Upper lobe of left lung (tissue), 6 donors: Measurements from ENCODE around the gene PRR3. TPM values are rescaled to one million over a fixed set of nuclear protein-coding genes. Genes with fewer than 3 reads are reported as not detected.
A peak's percentile ranks its signal among the peaks of the same experiment; 100 is the strongest.

ENCODE experiments used
- ATAC-seq, 2 donors: fragments of 200-7000 bp; cut with Tn5 transposase; one replicate each; pipeline ENCODE4 v1.9.1; 2022; ENCODE audit warnings: mild to moderate bottlenecking in 2 of 2, moderate library complexity in 2 of 2; ENCODE audit not compliant: low FRiP score in 2 of 2
- DNase-seq, 2 donors: peaks; one replicate each; pipeline ENCODE4 v3.0.0-alpha.2; 2019 to 2020
- H3K27ac ChIP-seq, 4 donors: fragments of 200-600 bp; sonication (generic); one replicate each; pipeline ENCODE4 v1.5.1; 2016 to 2019
- H3K27me3 ChIP-seq, 4 donors: fragments of 200-600 bp; sonication (generic); one replicate each; pipeline ENCODE4 v1.5.1; 2017 to 2019
- H3K36me3 ChIP-seq, 4 donors: fragments of 200-600 bp; sonication (generic); one replicate each; pipeline ENCODE4 v1.5.1; 2016 to 2019
- H3K4me1 ChIP-seq, 4 donors: fragments of 200-600 bp; sonication (generic); one replicate each; pipeline ENCODE4 v1.5.1; 2018 to 2019
- H3K4me3 ChIP-seq, 4 donors: fragments of 200-600 bp; sonication (generic); one replicate each; pipeline ENCODE4 v1.5.1; 2017 to 2019; ENCODE audit warnings: mild to moderate bottlenecking in 2 of 4, moderate library complexity in 1 of 4
- H3K9me3 ChIP-seq, 4 donors: fragments of 200-600 bp; sonication (generic); one replicate each; pipeline ENCODE4 v1.5.1; 2018 to 2019
- EP300 ChIP-seq, 4 donors: sonication (generic); formaldehyde crosslinking; IDR thresholded peaks; one replicate each; pipeline ENCODE4 v1.5.1; 2017; ENCODE audit warnings: antibody characterized with exemption in 4 of 4, control low read depth in 2 of 4
- POLR2A ChIP-seq, 4 donors: fragments of 450-650 bp; IDR thresholded peaks; one replicate each; pipeline ENCODE4 v1.5.1; 2016 to 2017; ENCODE audit warnings: antibody characterized with exemption in 4 of 4, mild to moderate bottlenecking in 2 of 4
- POLR2AphosphoS5 ChIP-seq, 2 donors: sonication (generic); formaldehyde crosslinking; IDR thresholded peaks; one replicate each; pipeline ENCODE4 v1.5.1; 2017; ENCODE audit warnings: antibody characterized with exemption in 2 of 2
- WGBS, 2 donors: methylation state at CpG; one replicate each; pipeline ENCODE4 v1.1.5; 2017 to 2018; 5-methylcytosine and 5-hydroxymethylcytosine counted together
- total RNA-seq, 6 donors: library from RNA; depleted of rRNA in 4 of 6; stranded (reverse); fragments of >200 nt in 4 of 6; gene quantifications; one replicate each; pipeline versions ENCODE4 v1.1.0 to v1.2.1, GENCODE V29; 2016 to 2021
- TF ChIP-seq, protein P1 (sequence below), 6 experiments: fragments of 450-650 bp in 4 of 6; fragments of 200-600 bp in 2 of 6; sonication (generic) in 2 of 6; IDR thresholded peaks; one replicate each; pipeline ENCODE4 v1.5.1; 2016 to 2019; ENCODE audit warnings: antibody characterized with exemption in 6 of 6
- donor health status: DM: no; HTN: no; CAD: no; lungs with moderate emphysema.
- donor health status: DM: no; HTN: yes; CAD: no; lungs with severe emphysema.

Gene PRR3
- total RNA-seq, 6 donors from 2014 or later = 6.0 to 13.6 (median 7.0) TPM

DNA sequence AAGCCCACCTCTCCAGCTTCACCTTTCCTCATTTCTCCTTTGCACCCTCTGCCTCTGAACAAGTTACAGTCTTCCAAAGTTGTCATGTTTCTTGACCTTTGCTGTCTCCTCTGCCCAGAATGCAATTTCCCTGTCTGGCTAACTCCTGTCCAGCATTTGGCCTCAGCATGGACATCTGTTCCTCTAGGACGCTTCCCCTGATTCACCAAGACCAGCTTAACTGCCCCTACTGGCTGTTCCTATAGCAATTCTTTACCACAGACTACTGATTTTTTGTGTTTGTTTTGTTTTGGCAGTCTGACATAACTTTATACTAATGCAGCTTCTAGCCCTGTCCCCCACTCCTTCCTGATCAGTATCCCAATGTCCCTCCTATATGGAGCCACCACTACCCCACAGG lies 14.2 kb upstream of the PRR3 start:
- ATAC-seq (no peak), DNase-seq (no peak)
- Histone ChIP-seq H3K4me1 (peaks cover 22 to 26% (median 25%) of the 10 kb centered on the region in 4 donors), H3K27me3 (no peaks in the 10 kb centered on the region), H3K4me3 (no peak overlapping the region), H3K9me3 (no peaks in the 10 kb centered on the region), H3K36me3 (peaks cover 0 to 23% (median 14%) of the 10 kb centered on the region in 4 donors), H3K27ac (peak overlapping the region; percentile 60 to 88 (median 78))
- TF ChIP-seq POLR2AphosphoS5 (IDR thresholded peaks at IDR 0.05) = no peak
- no peak for TF ChIP-seq EP300 (IDR thresholded peaks at IDR 0.05)
- no peak for TF ChIP-seq POLR2A (IDR thresholded peaks at IDR 0.05)
- TF ChIP-seq, protein P1, sequence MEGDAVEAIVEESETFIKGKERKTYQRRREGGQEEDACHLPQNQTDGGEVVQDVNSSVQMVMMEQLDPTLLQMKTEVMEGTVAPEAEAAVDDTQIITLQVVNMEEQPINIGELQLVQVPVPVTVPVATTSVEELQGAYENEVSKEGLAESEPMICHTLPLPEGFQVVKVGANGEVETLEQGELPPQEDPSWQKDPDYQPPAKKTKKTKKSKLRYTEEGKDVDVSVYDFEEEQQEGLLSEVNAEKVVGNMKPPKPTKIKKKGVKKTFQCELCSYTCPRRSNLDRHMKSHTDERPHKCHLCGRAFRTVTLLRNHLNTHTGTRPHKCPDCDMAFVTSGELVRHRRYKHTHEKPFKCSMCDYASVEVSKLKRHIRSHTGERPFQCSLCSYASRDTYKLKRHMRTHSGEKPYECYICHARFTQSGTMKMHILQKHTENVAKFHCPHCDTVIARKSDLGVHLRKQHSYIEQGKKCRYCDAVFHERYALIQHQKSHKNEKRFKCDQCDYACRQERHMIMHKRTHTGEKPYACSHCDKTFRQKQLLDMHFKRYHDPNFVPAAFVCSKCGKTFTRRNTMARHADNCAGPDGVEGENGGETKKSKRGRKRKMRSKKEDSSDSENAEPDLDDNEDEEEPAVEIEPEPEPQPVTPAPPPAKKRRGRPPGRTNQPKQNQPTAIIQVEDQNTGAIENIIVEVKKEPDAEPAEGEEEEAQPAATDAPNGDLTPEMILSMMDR (IDR thresholded peaks at IDR 0.05) = no peak
- WGBS, 2 donors = 63 to 75% methylated on average over 1 of the region's 1 CpG

DNA sequence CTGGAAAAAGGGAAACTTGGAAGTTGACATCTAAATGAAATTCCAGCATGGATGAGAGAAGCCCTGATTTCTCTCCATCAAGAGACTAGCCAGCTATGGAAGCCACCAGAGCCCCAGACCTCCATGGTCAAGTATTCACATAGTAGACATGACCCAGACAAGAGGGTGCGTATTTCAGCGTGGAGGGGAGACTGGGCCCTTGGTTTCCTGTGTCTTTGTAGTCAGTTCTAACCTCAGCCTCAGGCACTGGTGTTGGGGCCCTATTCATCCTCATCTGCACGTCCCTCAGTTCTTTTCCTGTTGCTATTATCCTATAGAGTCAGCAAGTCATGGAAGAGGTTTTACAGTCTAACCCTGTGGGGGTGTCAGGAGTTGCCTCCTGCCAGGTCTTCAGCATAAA lies 13.3 kb upstream of the PRR3 start:
- ATAC-seq (no peak), DNase-seq (no peak)
- Histone ChIP-seq H3K36me3 (peaks cover 0 to 31% (median 17%) of the 10 kb centered on the region in 4 donors), H3K27me3 (no peaks in the 10 kb centered on the region), H3K4me3 (no peak overlapping the region), H3K27ac (peak overlapping the region; percentile 60 to 88 (median 78)), H3K9me3 (no peaks in the 10 kb centered on the region), H3K4me1 (peaks cover 22 to 26% (median 25%) of the 10 kb centered on the region in 4 donors)
- TF ChIP-seq POLR2AphosphoS5 (IDR thresholded peaks at IDR 0.05) (no peak), POLR2A (IDR thresholded peaks at IDR 0.05) (no peak), EP300 (IDR thresholded peaks at IDR 0.05) (no peak)
- TF ChIP-seq, protein P1 (IDR thresholded peaks at IDR 0.05) = no peak
- WGBS, 2 donors = 73 to 77% methylated on average over 3 of the region's 3 CpGs

DNA sequence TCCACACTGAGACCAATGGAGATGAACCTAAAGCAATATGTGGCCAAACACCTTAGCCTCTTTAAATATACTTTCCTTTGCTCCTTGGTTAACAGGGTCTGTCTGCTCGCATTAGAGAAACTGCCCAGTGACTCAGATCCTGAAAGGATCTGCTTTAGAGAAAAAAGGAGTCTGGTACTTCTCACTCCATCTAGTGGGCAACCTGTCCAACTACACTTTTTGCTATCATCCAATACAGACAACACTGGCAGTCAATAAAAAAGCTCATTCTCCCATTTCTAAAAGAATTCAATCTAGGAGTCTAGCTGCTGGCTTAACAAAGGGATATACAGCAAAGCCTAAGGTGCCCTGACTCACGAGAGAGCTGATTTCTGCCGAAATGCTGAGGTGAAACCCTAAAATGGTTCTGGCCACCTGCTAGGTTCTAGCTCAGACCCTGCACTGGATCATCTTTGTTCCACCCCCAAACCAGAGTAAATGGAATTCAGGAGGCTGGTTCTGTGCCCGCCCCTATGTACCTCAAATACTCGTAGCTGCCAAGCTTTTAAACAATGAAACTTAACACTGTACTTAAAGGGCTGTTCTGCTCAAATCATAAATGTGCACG lies 12.3 kb upstream of the PRR3 start:
- DNase-seq (no peak), ATAC-seq (peak; percentile 59 to 85)
- H3K4me1 ChIP-seq = peaks cover 22 to 26% (median 25%) of the 10 kb centered on the region in 4 donors
- peaks cover 0 to 40% (median 20%) of the 10 kb centered on the region in 4 donors for H3K36me3 ChIP-seq
- H3K27ac ChIP-seq = peak overlapping the region in 3 of 4 donors; percentile 60 to 88 (median 84)
- H3K9me3 ChIP-seq = no peaks in the 10 kb centered on the region
- no peak overlapping the region for H3K4me3 ChIP-seq
- TF ChIP-seq POLR2A (IDR thresholded peaks at IDR 0.05) = no peak
- TF ChIP-seq, protein P1 (IDR thresholded peaks at IDR 0.05) = peak; percentile 69 to 87 (median 82)
- H3K27me3 ChIP-seq = no peaks in the 10 kb centered on the region
- WGBS, 2 donors = 27 to 40% methylated on average over 6 of the region's 6 CpGs

GRCh38 chr6:30547454-30547853 lies 9.6 kb upstream of the PRR3 start:
- WGBS, 2 donors = 84 to 88% methylated on average over 6 of the region's 6 CpGs
- peaks cover 0 to 67% (median 40%) of the 10 kb centered on the region in 4 donors for H3K36me3 ChIP-seq
- H3K9me3 ChIP-seq = no peaks in the 10 kb centered on the region
- DNase-seq (no peak), ATAC-seq (no peak)
- H3K27ac ChIP-seq = no peak overlapping the region
- no peaks in the 10 kb centered on the region for H3K27me3 ChIP-seq
- peaks cover 17 to 20% (median 19%) of the 10 kb centered on the region in 4 donors for H3K4me1 ChIP-seq
- no peak for TF ChIP-seq EP300 (IDR thresholded peaks at IDR 0.05)
- no peak for TF ChIP-seq POLR2A (IDR thresholded peaks at IDR 0.05)
- TF ChIP-seq, protein P1 (IDR thresholded peaks at IDR 0.05) = no peak
- no peak for TF ChIP-seq POLR2AphosphoS5 (IDR thresholded peaks at IDR 0.05)
- no peak overlapping the region for H3K4me3 ChIP-seq

GRCh38 chr6:30548375-30548774 lies 8.7 kb upstream of the PRR3 start:
- Histone ChIP-seq H3K36me3 (peaks cover 0 to 76% (median 49%) of the 10 kb centered on the region in 4 donors), H3K27me3 (no peaks in the 10 kb centered on the region), H3K27ac (no peak overlapping the region), H3K9me3 (no peaks in the 10 kb centered on the region), H3K4me3 (no peak overlapping the region), H3K4me1 (peaks cover 9 to 15% (median 11%) of the 10 kb centered on the region in 4 donors)
- ATAC-seq = no peak
- 59 to 65% methylated on average over 2 of the region's 2 CpGs for WGBS, 2 donors
- DNase-seq = no peak
- no peak for TF ChIP-seq POLR2AphosphoS5 (IDR thresholded peaks at IDR 0.05)
- no peak for TF ChIP-seq POLR2A (IDR thresholded peaks at IDR 0.05)
- TF ChIP-seq EP300 (IDR thresholded peaks at IDR 0.05) = no peak
- TF ChIP-seq, protein P1 (IDR thresholded peaks at IDR 0.05) = no peak
